Upper lobe of left lung (tissue), 4 donors: Measurements from ENCODE around the gene CBLN3.

ENCODE experiments used
- EP300 ChIP-seq, 4 donors: sonication (generic); formaldehyde crosslinking; IDR thresholded peaks; one replicate each; pipeline ENCODE4 v1.5.1; 2017; ENCODE audit warnings: antibody characterized with exemption in 4 of 4, control low read depth in 2 of 4
- POLR2A ChIP-seq, 4 donors: fragments of 450-650 bp; IDR thresholded peaks; one replicate each; pipeline ENCODE4 v1.5.1; 2016 to 2017; ENCODE audit warnings: antibody characterized with exemption in 4 of 4, mild to moderate bottlenecking in 2 of 4
- POLR2AphosphoS5 ChIP-seq, 2 donors: sonication (generic); formaldehyde crosslinking; IDR thresholded peaks; one replicate each; pipeline ENCODE4 v1.5.1; 2017; ENCODE audit warnings: antibody characterized with exemption in 2 of 2
- TF ChIP-seq, protein P1 (sequence below), 6 experiments: fragments of 450-650 bp in 4 of 6; fragments of 200-600 bp in 2 of 6; sonication (generic) in 2 of 6; IDR thresholded peaks; one replicate each; pipeline ENCODE4 v1.5.1; 2016 to 2019; ENCODE audit warnings: antibody characterized with exemption in 6 of 6

DNA sequence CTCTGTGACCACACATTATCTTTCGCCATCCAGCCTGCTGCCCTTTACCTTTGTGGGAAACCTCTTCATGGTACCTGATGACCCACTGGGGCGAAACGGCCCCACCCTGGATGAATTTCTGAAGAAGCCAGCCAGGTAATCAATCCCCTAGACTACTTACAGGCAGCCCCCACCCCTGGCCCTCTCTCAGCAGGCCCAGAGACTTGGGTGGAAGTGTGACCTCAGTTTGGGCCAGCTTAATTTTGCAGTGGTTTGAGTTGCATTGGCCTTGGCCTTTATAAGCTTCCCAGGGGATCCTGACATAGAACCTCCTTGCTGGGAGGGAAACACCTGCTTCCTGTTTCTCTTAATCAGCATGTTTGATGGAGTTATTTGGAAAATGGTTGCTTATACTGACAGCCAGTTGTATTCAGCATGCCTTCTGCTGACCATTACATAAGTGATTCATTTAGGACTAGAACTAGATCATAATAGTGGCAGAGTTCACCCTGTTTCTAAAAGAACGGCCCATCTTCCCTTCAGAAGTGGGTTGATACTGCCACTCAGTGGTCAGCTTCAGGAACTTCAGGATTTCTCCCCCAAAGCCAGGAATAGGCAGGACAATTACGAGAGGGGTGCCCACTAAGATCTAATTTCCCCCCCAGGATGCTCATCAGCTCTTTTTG is 7.0 kb upstream of the CBLN3 start:
- TF ChIP-seq, protein P1, sequence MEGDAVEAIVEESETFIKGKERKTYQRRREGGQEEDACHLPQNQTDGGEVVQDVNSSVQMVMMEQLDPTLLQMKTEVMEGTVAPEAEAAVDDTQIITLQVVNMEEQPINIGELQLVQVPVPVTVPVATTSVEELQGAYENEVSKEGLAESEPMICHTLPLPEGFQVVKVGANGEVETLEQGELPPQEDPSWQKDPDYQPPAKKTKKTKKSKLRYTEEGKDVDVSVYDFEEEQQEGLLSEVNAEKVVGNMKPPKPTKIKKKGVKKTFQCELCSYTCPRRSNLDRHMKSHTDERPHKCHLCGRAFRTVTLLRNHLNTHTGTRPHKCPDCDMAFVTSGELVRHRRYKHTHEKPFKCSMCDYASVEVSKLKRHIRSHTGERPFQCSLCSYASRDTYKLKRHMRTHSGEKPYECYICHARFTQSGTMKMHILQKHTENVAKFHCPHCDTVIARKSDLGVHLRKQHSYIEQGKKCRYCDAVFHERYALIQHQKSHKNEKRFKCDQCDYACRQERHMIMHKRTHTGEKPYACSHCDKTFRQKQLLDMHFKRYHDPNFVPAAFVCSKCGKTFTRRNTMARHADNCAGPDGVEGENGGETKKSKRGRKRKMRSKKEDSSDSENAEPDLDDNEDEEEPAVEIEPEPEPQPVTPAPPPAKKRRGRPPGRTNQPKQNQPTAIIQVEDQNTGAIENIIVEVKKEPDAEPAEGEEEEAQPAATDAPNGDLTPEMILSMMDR (IDR thresholded peaks at IDR 0.05): peak; percentile 71 to 87 (median 80)
- no peak for TF ChIP-seq EP300 (IDR thresholded peaks at IDR 0.05)
- TF ChIP-seq POLR2AphosphoS5 (IDR thresholded peaks at IDR 0.05): peak in 1 of 2 donors; percentile 54
- no peak for TF ChIP-seq POLR2A (IDR thresholded peaks at IDR 0.05)
